ENCODE data around the gene SRD5A2.

The SRD5A2 gene

GRCh38 chr2:31539505-31539904 is 41.2 kb downstream of the SRD5A2 start:
- no peak for DNase-seq (ENCODE audit: low read depth)

GRCh38 chr2:31535768-31536167 is 45.0 kb downstream of the SRD5A2 start:
- no peak for DNase-seq (ENCODE audit: low read depth)
- H3K4me3 ChIP-seq (ENCODE audit: control insufficient read depth, low read depth, low read length): no peak overlapping the region
- no peak for TF ChIP-seq CTCF (IDR thresholded peaks at IDR 0.05; ENCODE audit: control insufficient read depth, insufficient read depth, low read depth, low read length, missing control alignments)

More at GRCh38 chr2:31539505-31539904, 41.2 kb downstream of the SRD5A2 start:
- no peak overlapping the region for H3K4me3 ChIP-seq (ENCODE audit: control insufficient read depth, low read depth, low read length)
- TF ChIP-seq CTCF (IDR thresholded peaks at IDR 0.05; ENCODE audit: control insufficient read depth, insufficient read depth, low read depth, low read length, missing control alignments): no peak

GRCh38 chr2:31534636-31535035 is 46.1 kb downstream of the SRD5A2 start:
- H3K4me3 ChIP-seq (ENCODE audit: control insufficient read depth, low read depth, low read length): no peak overlapping the region
- no peak for DNase-seq (ENCODE audit: low read depth)
- no peak for TF ChIP-seq CTCF (IDR thresholded peaks at IDR 0.05; ENCODE audit: control insufficient read depth, insufficient read depth, low read depth, low read length, missing control alignments)

GRCh38 chr2:31533036-31533435 is 47.7 kb downstream of the SRD5A2 start:
- H3K4me3 ChIP-seq (ENCODE audit: control insufficient read depth, low read depth, low read length): no peak overlapping the region
- DNase-seq (ENCODE audit: low read depth): no peak
- no peak for TF ChIP-seq CTCF (IDR thresholded peaks at IDR 0.05; ENCODE audit: control insufficient read depth, insufficient read depth, low read depth, low read length, missing control alignments)

- no peak for DNase-seq (ENCODE audit: low read depth)
- no peak overlapping the region for H3K4me3 ChIP-seq (ENCODE audit: control insufficient read depth, low read depth, low read length)
- no peak for TF ChIP-seq CTCF (IDR thresholded peaks at IDR 0.05; ENCODE audit: control insufficient read depth, insufficient read depth, low read depth, low read length, missing control alignments)
Measured at GRCh38 chr2:31531101-31531500, 49.6 kb downstream of the SRD5A2 start.

GRCh38 chr2:31529256-31529655 is 51.5 kb downstream of the SRD5A2 start:
- no peak for TF ChIP-seq CTCF (IDR thresholded peaks at IDR 0.05; ENCODE audit: control insufficient read depth, insufficient read depth, low read depth, low read length, missing control alignments)
- DNase-seq (ENCODE audit: low read depth): no peak
- no peak overlapping the region for H3K4me3 ChIP-seq (ENCODE audit: control insufficient read depth, low read depth, low read length)

- DNase-seq (ENCODE audit: low read depth): no peak
- no peak for TF ChIP-seq CTCF (IDR thresholded peaks at IDR 0.05; ENCODE audit: control insufficient read depth, insufficient read depth, low read depth, low read length, missing control alignments)
- no peak overlapping the region for H3K4me3 ChIP-seq (ENCODE audit: control insufficient read depth, low read depth, low read length)
Measured at GRCh38 chr2:31528823-31529222, 51.9 kb downstream of the SRD5A2 start.
